Fibroblast of lung (primary cell): Measurements from ENCODE around the gene FGF4. TPM values are rescaled to one million over a fixed set of nuclear protein-coding genes. Genes with fewer than 3 reads are reported as not detected.

ENCODE experiments used
- DNase-seq, 2 donors: peaks; one replicate each; pipeline versions ENCODE4 v3.0.0 to v3.0.0-alpha.2; 2010; ENCODE audit warnings: low read depth in 2 of 2
- H2AFZ ChIP-seq: 2 replicates; pipeline ENCODE4 v1.5.1; 2012; ENCODE audit warnings: low read length, control low read depth, inconsistent platforms
- H3K27ac ChIP-seq: 2 replicates; pipeline ENCODE4 v1.5.1; 2011; ENCODE audit warnings: low read length, control low read depth; ENCODE audit not compliant: insufficient read depth
- H3K27me3 ChIP-seq: 2 replicates; pipeline ENCODE4 v1.5.1; 2011; ENCODE audit warnings: mild to moderate bottlenecking, low read length; ENCODE audit not compliant: control insufficient read depth, insufficient read depth
- H3K36me3 ChIP-seq: 2 replicates; pipeline ENCODE4 v1.5.1; 2011; ENCODE audit warnings: low read length; ENCODE audit not compliant: control insufficient read depth, insufficient read depth
- H3K4me1 ChIP-seq: 2 replicates; pipeline ENCODE4 v1.5.1; 2011; ENCODE audit warnings: low read length; ENCODE audit not compliant: control insufficient read depth, insufficient read depth; ENCODE audit errors: extremely low read depth
- H3K4me2 ChIP-seq: 2 replicates; pipeline ENCODE4 v1.5.1; 2011; ENCODE audit warnings: low read length, control low read depth; ENCODE audit not compliant: insufficient read depth; ENCODE audit errors: extremely low read depth
- H3K4me3 ChIP-seq, 4 experiments: fragments of 200-600 bp in 1 of 4; sonication (generic) in 1 of 4; replicated peaks in 1 of 4; 2 replicates each; pipeline ENCODE4 v1.5.1; 2011 to 2016; ENCODE audit warnings: low read length in 4 of 4, low read depth in 3 of 4, mild to moderate bottlenecking in 3 of 4, control low read depth in 2 of 4, inconsistent platforms in 1 of 4, mixed read lengths in 1 of 4; ENCODE audit not compliant: insufficient read depth in 1 of 4; ENCODE audit errors: control extremely low read depth in 1 of 4
- H3K79me2 ChIP-seq: 2 replicates; pipeline ENCODE4 v1.5.1; 2012; ENCODE audit warnings: mild to moderate bottlenecking, low read length, inconsistent platforms; ENCODE audit not compliant: control insufficient read depth, insufficient read depth
- H3K9ac ChIP-seq: 2 replicates; pipeline ENCODE4 v1.5.1; 2011; ENCODE audit warnings: mild to moderate bottlenecking, low read length, control low read depth; ENCODE audit not compliant: insufficient read depth
- H3K9me3 ChIP-seq: 2 replicates; pipeline ENCODE4 v1.5.1; 2012; ENCODE audit warnings: low read depth, low read length; ENCODE audit not compliant: control insufficient read depth, insufficient read depth
- H4K20me1 ChIP-seq: 2 replicates; pipeline ENCODE4 v1.5.1; 2011; ENCODE audit warnings: low read length; ENCODE audit not compliant: control insufficient read depth, insufficient read depth; ENCODE audit errors: extremely low read depth
- CTCF ChIP-seq, 2 donors: IDR thresholded peaks in 1 of 2; conservative IDR thresholded peaks in 1 of 2; 1 replicate in 1 of 2; 2 replicates in 1 of 2; pipeline ENCODE4 v1.5.1; 2011 to 2012; ENCODE audit warnings: low read length in 2 of 2, control low read depth in 1 of 2, inconsistent platforms in 1 of 2, low read depth in 1 of 2, mild to moderate bottlenecking in 1 of 2
- EZH2 ChIP-seq: IDR thresholded peaks from 2 replicates; pipeline ENCODE4 v1.5.1; 2012; ENCODE audit warnings: low read length, control low read depth, mild to moderate bottlenecking; ENCODE audit errors: missing control alignments
- polyA plus RNA-seq, 2 donors: library from polyadenylated mRNA; depleted of rRNA in 1 of 2; stranded (reverse) in 1 of 2; unstranded in 1 of 2; fragments of >200 nt; gene quantifications; 2 replicates each; pipeline ENCODE4 v1.2.1, GENCODE V29; 2011 to 2012; ENCODE audit warnings: missing spikeins in 1 of 2
- total RNA-seq: library from RNA; depleted of rRNA; stranded (reverse); fragments of >200 nt; gene quantifications from 2 replicates; pipeline ENCODE4 v1.2.1, GENCODE V29; 2014

The FGF4 gene
- total and polyA plus RNA-seq, 2 donors (not counting 1 experiment from before 2014, with no cell fraction given) = not detected

DNA sequence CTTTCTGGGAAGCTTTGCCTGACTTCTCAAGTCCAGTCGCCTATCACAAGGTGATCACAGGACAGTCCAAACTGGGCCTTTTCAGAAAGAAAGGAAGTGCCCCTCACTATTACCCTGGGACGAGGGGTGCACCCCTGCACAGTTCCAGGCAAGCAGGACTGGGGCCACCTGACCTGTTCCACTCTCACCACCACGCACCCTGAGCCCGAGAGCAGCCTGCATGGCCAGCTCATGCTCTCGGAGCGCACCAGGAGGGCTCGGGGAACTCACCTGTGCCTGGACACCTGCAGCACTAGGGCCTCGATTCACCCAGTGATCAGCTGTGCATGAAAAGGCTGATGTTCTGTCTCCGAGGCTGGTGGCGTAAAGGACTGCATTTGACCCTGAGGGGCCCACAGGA, 12.8 kb upstream of the FGF4 start:
- Histone ChIP-seq H3K9me3 (no peaks in the 10 kb centered on the region), H3K79me2 (no peaks in the 10 kb centered on the region), H2AFZ (no peak overlapping the region), H3K4me3 (no peak overlapping the region), H3K36me3 (no peaks in the 10 kb centered on the region), H4K20me1 (no peaks in the 10 kb centered on the region), H3K9ac (no peak overlapping the region), H3K4me1 (no peaks in the 10 kb centered on the region), H3K27ac (no peak overlapping the region), H3K27me3 (no peaks in the 10 kb centered on the region), H3K4me2 (no peak overlapping the region)
- TF ChIP-seq CTCF (conservative IDR thresholded peaks at IDR 0.05 in 1 of 2, IDR thresholded peaks at IDR 0.05 in 1 of 2; ENCODE audit: low read depth in 1 of 2, low read length in 2 of 2) (no peak), EZH2 (no peak)
- DNase-seq = no peak

GRCh38 chr11:69787457-69787856, 12.3 kb upstream of the FGF4 start:
- no peak overlapping the region for H3K9ac ChIP-seq
- no peaks in the 10 kb centered on the region for H4K20me1 ChIP-seq
- no peaks in the 10 kb centered on the region for H3K27me3 ChIP-seq
- H3K4me2 ChIP-seq = no peak overlapping the region
- H3K79me2 ChIP-seq = no peaks in the 10 kb centered on the region
- TF ChIP-seq CTCF (conservative IDR thresholded peaks at IDR 0.05 in 1 of 2, IDR thresholded peaks at IDR 0.05 in 1 of 2; ENCODE audit: low read depth in 1 of 2, low read length in 2 of 2) (no peak), EZH2 (no peak)
- no peak for DNase-seq
- no peaks in the 10 kb centered on the region for H3K4me1 ChIP-seq
- no peak overlapping the region for H2AFZ ChIP-seq
- H3K27ac ChIP-seq = no peak overlapping the region
- no peaks in the 10 kb centered on the region for H3K9me3 ChIP-seq
- H3K4me3 ChIP-seq = no peak overlapping the region
- H3K36me3 ChIP-seq = no peaks in the 10 kb centered on the region

DNA sequence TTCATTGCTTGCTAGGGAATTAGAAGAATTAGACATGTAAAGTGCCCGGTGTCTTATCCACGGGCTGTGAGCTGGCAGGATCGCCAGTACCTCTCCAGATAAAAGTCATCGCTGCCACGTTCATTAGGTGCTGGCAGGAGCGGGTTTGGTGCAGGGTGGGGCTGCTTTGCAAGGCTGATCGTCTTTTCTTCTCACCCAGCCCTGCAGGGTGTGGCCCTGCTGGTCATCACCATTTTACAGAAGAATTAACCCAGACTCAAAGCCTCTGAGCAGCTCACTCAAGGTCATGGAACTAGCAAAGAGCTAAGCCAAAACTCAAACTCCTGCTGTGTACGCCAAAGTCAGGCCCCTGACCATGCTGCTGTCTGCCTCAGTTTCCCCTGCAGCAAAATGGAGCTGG, 6.1 kb upstream of the FGF4 start:
- no peak overlapping the region for H3K27ac ChIP-seq

More for the DNA sequence above, 6.1 kb upstream of the FGF4 start:
- Histone ChIP-seq H2AFZ (no peak overlapping the region), H3K36me3 (no peaks in the 10 kb centered on the region), H4K20me1 (no peaks in the 10 kb centered on the region), H3K9ac (no peak overlapping the region), H3K4me3 (no peak overlapping the region), H3K79me2 (no peaks in the 10 kb centered on the region), H3K4me1 (no peaks in the 10 kb centered on the region), H3K27me3 (no peaks in the 10 kb centered on the region), H3K9me3 (no peaks in the 10 kb centered on the region), H3K4me2 (no peak overlapping the region)
- DNase-seq = no peak
- TF ChIP-seq CTCF (conservative IDR thresholded peaks at IDR 0.05 in 1 of 2, IDR thresholded peaks at IDR 0.05 in 1 of 2; ENCODE audit: low read depth in 1 of 2, low read length in 2 of 2) = no peak
- no peak for TF ChIP-seq EZH2
